H9 (cell line): ENCODE measurements around the gene ITPK1. TPM values are rescaled to one million over a fixed set of nuclear protein-coding genes. Genes with fewer than 3 reads are reported as not detected.
A peak's percentile ranks its signal among the peaks of the same experiment; 100 is the strongest.

ENCODE experiments used
- DNase-seq: peaks from one replicate; pipeline ENCODE4 v3.0.0-alpha.2; 2017
- H2AFZ ChIP-seq: one replicate; pipeline ENCODE4 v1.6.1; 2013; ENCODE audit warnings: mild to moderate bottlenecking, low read length, control low read depth, moderate library complexity
- H2AK5ac ChIP-seq: 2 replicates; pipeline ENCODE4 v1.6.1; 2013; ENCODE audit warnings: low read length, control low read depth, mixed read lengths; ENCODE audit not compliant: insufficient read length
- H2BK120ac ChIP-seq: one replicate; pipeline ENCODE4 v1.6.1; 2013; ENCODE audit warnings: low read depth, mild to moderate bottlenecking, low read length, control low read depth, inconsistent platforms; ENCODE audit not compliant: poor library complexity, severe bottlenecking
- H2BK12ac ChIP-seq: 2 replicates; pipeline ENCODE4 v1.6.1; 2013; ENCODE audit warnings: low read length, control low read depth, mixed read lengths, low read depth; ENCODE audit not compliant: insufficient read length
- H2BK15ac ChIP-seq: 2 replicates; pipeline ENCODE4 v1.6.1; 2013; ENCODE audit warnings: low read depth, low read length, control low read depth
- H2BK20ac ChIP-seq: one replicate; pipeline ENCODE4 v1.6.1; 2013; ENCODE audit warnings: low read depth, mild to moderate bottlenecking, low read length, control low read depth, inconsistent platforms; ENCODE audit not compliant: poor library complexity, severe bottlenecking
- H2BK5ac ChIP-seq: 2 replicates; pipeline ENCODE4 v1.6.1; 2013; ENCODE audit warnings: low read length, control low read depth, mixed read lengths; ENCODE audit not compliant: insufficient read length
- H3K14ac ChIP-seq: 2 replicates; pipeline ENCODE4 v1.6.1; 2013; ENCODE audit warnings: low read length, control low read depth; ENCODE audit not compliant: insufficient read depth
- H3K18ac ChIP-seq: 2 replicates; pipeline ENCODE4 v1.6.1; 2013; ENCODE audit warnings: low read depth, mild to moderate bottlenecking, mixed read lengths, low read length, control low read depth; ENCODE audit not compliant: insufficient read length
- H3K23ac ChIP-seq: 2 replicates; pipeline ENCODE4 v1.6.1; 2013; ENCODE audit warnings: low read length, control low read depth, mixed read lengths, low read depth; ENCODE audit not compliant: insufficient read length
- H3K23me2 ChIP-seq: 2 replicates; pipeline ENCODE4 v1.6.1; 2013; ENCODE audit warnings: low read depth, mild to moderate bottlenecking, mixed read lengths, low read length, control low read depth; ENCODE audit not compliant: insufficient read length, poor library complexity, severe bottlenecking
- H3K27ac ChIP-seq: 2 replicates; pipeline ENCODE4 v1.5.1; 2013; ENCODE audit warnings: low read length, control low read depth, mixed read lengths, low read depth; ENCODE audit not compliant: insufficient read length
- H3K27me3 ChIP-seq: 2 replicates; pipeline ENCODE4 v1.6.1; 2013; ENCODE audit warnings: low read length, control low read depth, inconsistent platforms; ENCODE audit not compliant: insufficient read depth
- H3K4ac ChIP-seq: 2 replicates; pipeline ENCODE4 v1.6.1; 2013; ENCODE audit warnings: low read depth, mild to moderate bottlenecking, control low read depth, inconsistent platforms, low read length, moderate library complexity
- H3K4me1 ChIP-seq: 2 replicates; pipeline ENCODE4 v1.6.1; 2013; ENCODE audit warnings: low read length, control low read depth, inconsistent platforms; ENCODE audit not compliant: insufficient read depth
- H3K4me2 ChIP-seq: 2 replicates; pipeline ENCODE4 v1.6.1; 2013; ENCODE audit warnings: low read length, control low read depth, mixed read lengths; ENCODE audit not compliant: insufficient read length, insufficient read depth
- H3K56ac ChIP-seq: 2 replicates; pipeline ENCODE4 v1.6.1; 2013; ENCODE audit warnings: low read depth, mild to moderate bottlenecking, mixed read lengths, low read length, control low read depth; ENCODE audit not compliant: insufficient read length
- H3K79me1 ChIP-seq: 2 replicates; pipeline ENCODE4 v1.6.1; 2013; ENCODE audit warnings: low read depth, mild to moderate bottlenecking, moderate library complexity, low read length, control low read depth, inconsistent platforms; ENCODE audit not compliant: insufficient read depth, poor library complexity, severe bottlenecking
- H3K79me2 ChIP-seq: 2 replicates; pipeline ENCODE4 v1.6.1; 2013; ENCODE audit warnings: low read length, control low read depth, inconsistent platforms; ENCODE audit not compliant: insufficient read depth
- H3K9ac ChIP-seq: 2 replicates; pipeline ENCODE4 v1.6.1; 2013; ENCODE audit warnings: low read length, control low read depth, mixed read lengths; ENCODE audit not compliant: insufficient read length; ENCODE audit errors: extremely low read depth
- H3K9me3 ChIP-seq: one replicate; pipeline ENCODE4 v1.6.1; 2013; ENCODE audit warnings: low read depth, low read length, inconsistent platforms; ENCODE audit not compliant: control insufficient read depth
- H3T11ph ChIP-seq: one replicate; pipeline ENCODE4 v1.6.1; 2013; ENCODE audit warnings: mild to moderate bottlenecking, low read length, control low read depth, inconsistent platforms
- H4K20me1 ChIP-seq: one replicate; pipeline ENCODE4 v1.6.1; 2013; ENCODE audit not compliant: control insufficient read depth, insufficient read length, insufficient read depth
- H4K5ac ChIP-seq: 2 replicates; pipeline ENCODE4 v1.6.1; 2013; ENCODE audit warnings: low read depth, mild to moderate bottlenecking, mixed read lengths, low read length, control low read depth; ENCODE audit not compliant: insufficient read length
- H4K8ac ChIP-seq: replicated peaks from 2 replicates; pipeline ENCODE4 v1.6.1; 2013; ENCODE audit warnings: low read length, control low read depth, mixed read lengths, low read depth; ENCODE audit not compliant: insufficient read length
- H4K91ac ChIP-seq: 2 replicates; pipeline ENCODE4 v1.6.1; 2013; ENCODE audit warnings: low read depth, mild to moderate bottlenecking, moderate library complexity, mixed read lengths, low read length, control low read depth; ENCODE audit not compliant: insufficient read length
- H3K27ac Mint-ChIP-seq, 3 experiments: 2 replicates in 2 of 3; 3 replicates in 1 of 3; pipeline ENCODE4 v1.8.0; 2020 to 2021; ENCODE audit warnings: mixed read lengths in 3 of 3, mild to moderate bottlenecking in 1 of 3, moderate library complexity in 1 of 3
- H3K27me3 Mint-ChIP-seq: 2 replicates; pipeline ENCODE4 v1.8.0; 2021; ENCODE audit warnings: low read depth, mild to moderate bottlenecking, moderate library complexity, mixed read lengths
- H3K36me3 Mint-ChIP-seq, 3 experiments: 2 replicates in 2 of 3; 3 replicates in 1 of 3; pipeline ENCODE4 v1.8.0; 2020 to 2021; ENCODE audit warnings: low read depth in 3 of 3, mixed read lengths in 3 of 3; ENCODE audit not compliant: insufficient read depth in 1 of 3
- H3K4me1 Mint-ChIP-seq, 2 experiments: 2 replicates each; pipeline ENCODE4 v1.8.0; 2020; ENCODE audit warnings: mixed read lengths in 2 of 2
- H3K4me3 Mint-ChIP-seq, 2 experiments: 2 replicates in 1 of 2; 3 replicates in 1 of 2; pipeline ENCODE4 v1.8.0; 2020 to 2021; ENCODE audit warnings: mild to moderate bottlenecking in 2 of 2, mixed read lengths in 2 of 2, moderate library complexity in 1 of 2
- H3K9me3 Mint-ChIP-seq, 2 experiments: 2 replicates in 1 of 2; 3 replicates in 1 of 2; pipeline ENCODE4 v1.8.0; 2020; ENCODE audit warnings: mild to moderate bottlenecking in 2 of 2, mixed read lengths in 2 of 2, moderate library complexity in 1 of 2
- CTCF ChIP-seq: fragments of 200-600 bp; sonication (generic); conservative IDR thresholded peaks from 3 replicates; pipeline ENCODE4 v1.8.0; 2021; ENCODE audit warnings: antibody characterized with exemption, mild to moderate bottlenecking
- WGBS: extraction: QIAGEN DNeasy Blood & Tissue Kit; methylation state at CpG from one replicate; pipeline ENCODE4 v1.1.7; 2013; ENCODE audit warnings: missing lambda C conversion rate, low lambda C conversion rate, mixed read lengths; ENCODE audit not compliant: insufficient read length; ENCODE audit errors: extremely low coverage; 5-methylcytosine and 5-hydroxymethylcytosine counted together
- total RNA-seq: library from RNA; stranded (reverse); gene quantifications from 2 replicates; pipeline ENCODE4 v1.2.1, GENCODE V29; 2021

The ITPK1 gene
- total RNA-seq, 1 experiment from 2014 or later: 92.7 TPM

- no peak overlapping the region for H4K5ac ChIP-seq
- Mint-ChIP-seq H3K27ac (peak overlapping the region in 1 of 3 experiments; percentile 53; a peak in 1 of 7 replicates), H3K9me3 (no peaks in the 10 kb centered on the region), H3K36me3 (peaks cover 11 to 22% (median 17%) of the 10 kb centered on the region in 3 experiments), H3K4me1 (no peaks in the 10 kb centered on the region), H3K4me3 (no peak overlapping the region), H3K27me3 (peaks cover 3% of the 10 kb centered on the region; the same call in 1 of the 2 replicates)
- no peak overlapping the region for H2AFZ ChIP-seq
- H3K4me1 ChIP-seq: no peaks in the 10 kb centered on the region
- H3K18ac ChIP-seq: no peak overlapping the region
- H3K23ac ChIP-seq: no peak overlapping the region
- H3K9me3 ChIP-seq: no peaks in the 10 kb centered on the region
- no peak overlapping the region for H3K4me2 ChIP-seq
- H3K4ac ChIP-seq: no peak overlapping the region
- no peak overlapping the region for H3T11ph ChIP-seq
- no CpG with 5 or more reads among the region's 30 CpGs for whole genome bisulfite sequencing
- H2BK15ac ChIP-seq: no peak overlapping the region
- DNase-seq: no peak
- H3K23me2 ChIP-seq: no peaks in the 10 kb centered on the region
- H2BK5ac ChIP-seq: no peak overlapping the region
- H3K27ac ChIP-seq: no peak overlapping the region
- H4K8ac ChIP-seq: no peak overlapping the region
- no peaks in the 10 kb centered on the region for H3K79me2 ChIP-seq
- no peak overlapping the region for H2BK12ac ChIP-seq
- no peak overlapping the region for H2BK120ac ChIP-seq
- H4K91ac ChIP-seq: no peak overlapping the region
- H2AK5ac ChIP-seq: no peak overlapping the region
- no peak for TF ChIP-seq CTCF
- H3K9ac ChIP-seq: no peak overlapping the region
- no peaks in the 10 kb centered on the region for H3K27me3 ChIP-seq
- H2BK20ac ChIP-seq: no peak overlapping the region
- H4K20me1 ChIP-seq: no peaks in the 10 kb centered on the region
- no peak overlapping the region for H3K56ac ChIP-seq
- no peaks in the 10 kb centered on the region for H3K79me1 ChIP-seq
- H3K14ac ChIP-seq: no peak overlapping the region
Measured at GRCh38 chr14:92941531-92941930, 174.2 kb downstream of the ITPK1 start.
